Lung (tissue), 12 donors: ENCODE data around the gene ANTXR2. TPM values are rescaled to one million over a fixed set of nuclear protein-coding genes. Genes with fewer than 3 reads are reported as not detected.
A peak's percentile ranks its signal among the peaks of the same experiment; 100 is the strongest.

Experiments
- ATAC-seq: fragments of 200-7000 bp; cut with Tn5 transposase; one replicate; pipeline ENCODE4 v1.9.1; 2020; ENCODE audit warnings: moderate number of reproducible peaks; ENCODE audit not compliant: insufficient read depth, low FRiP score
- DNase-seq, 3 donors: peaks; one replicate each; pipeline ENCODE4 v3.0.0-alpha.2; 2013 to 2017
- H3K27ac ChIP-seq, 2 donors: one replicate each; pipeline ENCODE4 v1.5.1; 2013; ENCODE audit warnings: mild to moderate bottlenecking in 2 of 2, moderate library complexity in 2 of 2, control low read depth in 1 of 2, inconsistent platforms in 1 of 2, low read depth in 1 of 2, low read length in 1 of 2
- H3K27me3 ChIP-seq, 3 donors: one replicate each; pipeline ENCODE4 v1.5.1; 2013; ENCODE audit warnings: low read length in 2 of 3; ENCODE audit not compliant: control insufficient read depth in 3 of 3, insufficient read depth in 3 of 3
- H3K36me3 ChIP-seq, 4 donors: one replicate each; pipeline ENCODE4 v1.5.1; 2013; ENCODE audit warnings: low read length in 4 of 4, mild to moderate bottlenecking in 1 of 4, moderate library complexity in 1 of 4; ENCODE audit not compliant: control insufficient read depth in 4 of 4, insufficient read depth in 4 of 4
- H3K4me1 ChIP-seq, 5 donors: one replicate each; pipeline ENCODE4 v1.5.1; 2013; ENCODE audit warnings: low read length in 5 of 5, mild to moderate bottlenecking in 2 of 5, moderate library complexity in 1 of 5; ENCODE audit not compliant: control insufficient read depth in 5 of 5, insufficient read depth in 5 of 5
- H3K4me3 ChIP-seq: one replicate; pipeline ENCODE4 v1.5.1; 2013; ENCODE audit warnings: mild to moderate bottlenecking, control low read depth, moderate library complexity
- H3K9ac ChIP-seq, 2 donors: one replicate each; pipeline ENCODE4 v1.5.1; 2013; ENCODE audit warnings: low read length in 2 of 2, control low read depth in 1 of 2; ENCODE audit not compliant: insufficient read depth in 1 of 2
- H3K9me3 ChIP-seq, 4 donors: one replicate each; pipeline ENCODE4 v1.5.1; 2013; ENCODE audit warnings: low read length in 3 of 4, mild to moderate bottlenecking in 1 of 4, moderate library complexity in 1 of 4; ENCODE audit not compliant: control insufficient read depth in 4 of 4, insufficient read depth in 3 of 4
- WGBS, 2 donors: extraction: QIAGEN DNeasy Blood & Tissue Kit; methylation state at CpG; one replicate each; pipeline ENCODE4 v1.1.7; 2013; 5-methylcytosine and 5-hydroxymethylcytosine counted together
- polyA plus RNA-seq, 2 donors: library from polyadenylated mRNA; stranded (reverse); fragments of 200-250 nt; gene quantifications; one replicate each; pipeline ENCODE4 v1.2.1, GENCODE V29; 2013
- total RNA-seq, 2 donors: library from RNA; depleted of rRNA in 1 of 2; stranded (reverse); fragments of >200 nt in 1 of 2; gene quantifications; one replicate each; pipeline ENCODE4 v1.2.1, GENCODE V29; 2014 to 2021
- TF ChIP-seq, protein P1 (sequence below): IDR thresholded peaks from 2 replicates; pipeline ENCODE4 v1.5.1; 2012; ENCODE audit warnings: mild to moderate bottlenecking; ENCODE audit errors: control extremely low read depth, extremely low read depth
- donor health status: control.
- donor health status: control.
- donor health status: Bipolar disorder and iron deficiency.
- donor health status: healthy.
- donor health status: DM: yes; HTN: yes; CAD: no.

The ANTXR2 gene
- total and polyA plus RNA-seq, 4 donors = 4.8 to 47.2 (median 28.6) TPM

DNA sequence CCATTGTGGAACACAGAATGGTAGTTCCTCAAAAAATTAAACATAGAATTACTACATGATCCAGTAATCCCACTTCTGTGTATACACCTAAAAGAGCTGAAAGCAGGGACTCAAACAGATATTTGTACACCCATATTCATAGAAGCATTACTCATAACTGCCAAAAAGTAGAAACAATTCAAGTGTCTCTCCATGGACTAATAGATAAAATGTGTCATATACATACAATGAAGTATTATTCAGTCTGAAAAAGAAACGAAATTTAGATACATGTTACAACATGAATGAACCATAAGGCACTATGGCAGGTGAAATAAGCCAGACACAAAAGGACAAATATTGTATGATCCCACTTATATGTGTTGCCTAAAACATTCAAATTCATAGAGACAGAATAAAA lies 145.1 kb downstream of the ANTXR2 start:
- Histone ChIP-seq H3K36me3 (no peaks in the 10 kb centered on the region), H3K27ac (no peak overlapping the region), H3K4me1 (peaks cover 0 to 4% (median 0%) of the 10 kb centered on the region in 5 donors), H3K9ac (no peak overlapping the region), H3K9me3 (no peaks in the 10 kb centered on the region), H3K27me3 (no peaks in the 10 kb centered on the region), H3K4me3 (no peak overlapping the region)
- DNase-seq = no peak
- TF ChIP-seq, protein P1, sequence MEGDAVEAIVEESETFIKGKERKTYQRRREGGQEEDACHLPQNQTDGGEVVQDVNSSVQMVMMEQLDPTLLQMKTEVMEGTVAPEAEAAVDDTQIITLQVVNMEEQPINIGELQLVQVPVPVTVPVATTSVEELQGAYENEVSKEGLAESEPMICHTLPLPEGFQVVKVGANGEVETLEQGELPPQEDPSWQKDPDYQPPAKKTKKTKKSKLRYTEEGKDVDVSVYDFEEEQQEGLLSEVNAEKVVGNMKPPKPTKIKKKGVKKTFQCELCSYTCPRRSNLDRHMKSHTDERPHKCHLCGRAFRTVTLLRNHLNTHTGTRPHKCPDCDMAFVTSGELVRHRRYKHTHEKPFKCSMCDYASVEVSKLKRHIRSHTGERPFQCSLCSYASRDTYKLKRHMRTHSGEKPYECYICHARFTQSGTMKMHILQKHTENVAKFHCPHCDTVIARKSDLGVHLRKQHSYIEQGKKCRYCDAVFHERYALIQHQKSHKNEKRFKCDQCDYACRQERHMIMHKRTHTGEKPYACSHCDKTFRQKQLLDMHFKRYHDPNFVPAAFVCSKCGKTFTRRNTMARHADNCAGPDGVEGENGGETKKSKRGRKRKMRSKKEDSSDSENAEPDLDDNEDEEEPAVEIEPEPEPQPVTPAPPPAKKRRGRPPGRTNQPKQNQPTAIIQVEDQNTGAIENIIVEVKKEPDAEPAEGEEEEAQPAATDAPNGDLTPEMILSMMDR = no peak
- 85 to 89% methylated on average over 1 of the region's 1 CpG for WGBS, 2 donors
- ATAC-seq = no peak

DNA sequence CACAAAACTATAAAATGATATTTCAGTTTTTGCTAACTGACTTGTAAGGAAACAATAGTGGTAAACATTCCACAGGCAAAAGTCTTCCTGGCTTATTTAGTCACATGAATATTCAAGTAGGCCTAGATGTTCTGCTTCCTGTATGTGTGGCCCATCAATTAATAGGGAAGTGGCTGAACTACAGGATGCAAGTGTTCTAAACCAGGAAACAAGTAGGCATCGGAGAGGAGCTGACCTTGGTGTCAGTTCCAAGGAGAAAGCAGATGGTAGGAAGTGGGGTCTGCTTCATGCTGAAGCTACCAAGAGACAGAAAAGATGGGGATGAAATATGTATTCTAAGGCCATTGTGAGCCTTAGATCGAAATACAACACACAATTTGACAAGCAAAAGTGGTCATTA lies 149.7 kb downstream of the ANTXR2 start:
- TF ChIP-seq, protein P1 = no peak
- peak in 1 of 3 donors; percentile 14 for DNase-seq
- Histone ChIP-seq H3K4me3 (no peak overlapping the region), H3K9ac (no peak overlapping the region), H3K36me3 (no peaks in the 10 kb centered on the region), H3K27me3 (no peaks in the 10 kb centered on the region), H3K4me1 (peaks cover 0 to 2% (median 0%) of the 10 kb centered on the region in 5 donors), H3K27ac (no peak overlapping the region), H3K9me3 (no peaks in the 10 kb centered on the region)
- 53 to 64% methylated on average over 2 of the region's 2 CpGs for WGBS, 2 donors
- ATAC-seq = no peak

DNA sequence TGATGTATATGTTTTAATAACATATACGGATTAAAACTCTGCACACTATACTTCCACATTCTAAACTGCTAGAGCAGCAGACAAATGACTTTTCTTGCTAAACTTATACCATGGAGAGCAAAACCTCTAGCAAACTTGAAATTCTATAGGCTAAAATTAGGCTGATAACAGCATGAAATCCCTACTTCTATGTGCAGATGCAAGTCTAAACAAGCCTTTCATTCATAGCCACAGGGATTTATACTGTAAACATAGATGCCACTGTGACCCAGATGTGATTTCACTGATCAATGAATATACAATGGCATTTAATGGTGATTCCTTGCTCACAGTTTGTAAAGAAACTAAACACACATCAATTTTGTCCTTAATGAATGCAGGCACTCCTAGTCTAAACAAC lies 151.0 kb downstream of the ANTXR2 start:
- Histone ChIP-seq H3K27ac (no peak overlapping the region), H3K27me3 (no peaks in the 10 kb centered on the region), H3K36me3 (no peaks in the 10 kb centered on the region), H3K9ac (no peak overlapping the region), H3K4me3 (no peak overlapping the region), H3K9me3 (no peaks in the 10 kb centered on the region), H3K4me1 (peaks cover 0 to 2% (median 0%) of the 10 kb centered on the region in 5 donors)
- 96 to 100% methylated on average over 1 of the region's 1 CpG for WGBS, 2 donors
- TF ChIP-seq, protein P1 = no peak
- DNase-seq (no peak), ATAC-seq (no peak)
